ENCODE data around the gene MEF2B.
"Not testable (repeated sequence)": the region's sequence is repeated elsewhere in the genome, so short reads cannot be mapped to it uniquely, and the experiment has no call there.

Gene MEF2B

GRCh38 chr19:19149435-19149834 is 20.6 kb downstream of the MEF2B start:
- Histone ChIP-seq H3K36me3 (ENCODE audit: insufficient read depth) (no peaks in the 10 kb centered on the region), H2AFZ (ENCODE audit: low read depth) (no peak overlapping the region), H3K27ac (no peak overlapping the region), H4K20me1 (ENCODE audit: insufficient read depth) (no peaks in the 10 kb centered on the region), H3K27me3 (ENCODE audit: insufficient read depth, low read depth) (no peaks in the 10 kb centered on the region), H3K79me2 (ENCODE audit: insufficient read depth, low read depth) (no peaks in the 10 kb centered on the region), H3K4me3 (IDR thresholded peaks at IDR 0.05; ENCODE audit: insufficient read depth, low read depth, low read length) (no peak overlapping the region), H3K4me1 (ENCODE audit: low read depth, poor library complexity, severe bottlenecking) (no peaks in the 10 kb centered on the region), H3K9ac (no peak overlapping the region), H3K4me2 (no peak overlapping the region)
- no peak for TF ChIP-seq CTCF (conservative IDR thresholded peaks at IDR 0.05; ENCODE audit: low read depth, low read length)

- not testable (repeated sequence) for H3K36me3 ChIP-seq (ENCODE audit: insufficient read depth)
These were observed 21.6 kb downstream of the MEF2B start for GRCh38 chr19:19148504-19148903.

GRCh38 chr19:19147344-19147743 is 22.7 kb downstream of the MEF2B start:
- no peaks in the 10 kb centered on the region for H4K20me1 ChIP-seq (ENCODE audit: insufficient read depth)
- no peaks in the 10 kb centered on the region for H3K79me2 ChIP-seq (ENCODE audit: insufficient read depth, low read depth)
- H3K4me1 ChIP-seq (ENCODE audit: low read depth, poor library complexity, severe bottlenecking) = no peaks in the 10 kb centered on the region
- no peak overlapping the region for H3K9ac ChIP-seq
- no peaks in the 10 kb centered on the region for H3K36me3 ChIP-seq (ENCODE audit: insufficient read depth)
- H3K4me2 ChIP-seq = no peak overlapping the region
- H3K27ac ChIP-seq = no peak overlapping the region
- no peak for TF ChIP-seq CTCF (conservative IDR thresholded peaks at IDR 0.05; ENCODE audit: low read depth, low read length)
- H3K27me3 ChIP-seq (ENCODE audit: insufficient read depth, low read depth) = no peaks in the 10 kb centered on the region
- no peak overlapping the region for H2AFZ ChIP-seq (ENCODE audit: low read depth)
- H3K4me3 ChIP-seq (IDR thresholded peaks at IDR 0.05; ENCODE audit: insufficient read depth, low read depth, low read length) = no peak overlapping the region

More at GRCh38 chr19:19148504-19148903, 21.6 kb downstream of the MEF2B start:
- not testable (repeated sequence) for H3K27ac ChIP-seq; H4K20me1 ChIP-seq (ENCODE audit: insufficient read depth); H3K4me2 ChIP-seq; H3K4me3 ChIP-seq (IDR thresholded peaks at IDR 0.05; ENCODE audit: insufficient read depth, low read depth, low read length); H3K4me1 ChIP-seq (ENCODE audit: low read depth, poor library complexity, severe bottlenecking); H3K79me2 ChIP-seq (ENCODE audit: insufficient read depth, low read depth); H3K27me3 ChIP-seq (ENCODE audit: insufficient read depth, low read depth); H2AFZ ChIP-seq (ENCODE audit: low read depth); H3K9ac ChIP-seq

GRCh38 chr19:19146865-19147264 is 23.2 kb downstream of the MEF2B start:
- Histone ChIP-seq H3K4me1 (ENCODE audit: low read depth, poor library complexity, severe bottlenecking) (no peaks in the 10 kb centered on the region), H3K4me2 (no peak overlapping the region)

More at GRCh38 chr19:19146865-19147264, 23.2 kb downstream of the MEF2B start:
- H3K27me3 ChIP-seq (ENCODE audit: insufficient read depth, low read depth) = no peaks in the 10 kb centered on the region
- H3K9ac ChIP-seq = no peak overlapping the region
- no peak overlapping the region for H3K4me3 ChIP-seq (IDR thresholded peaks at IDR 0.05; ENCODE audit: insufficient read depth, low read depth, low read length)
- no peak overlapping the region for H2AFZ ChIP-seq (ENCODE audit: low read depth)
- H3K36me3 ChIP-seq (ENCODE audit: insufficient read depth) = no peaks in the 10 kb centered on the region
- H3K79me2 ChIP-seq (ENCODE audit: insufficient read depth, low read depth) = no peaks in the 10 kb centered on the region
- no peaks in the 10 kb centered on the region for H4K20me1 ChIP-seq (ENCODE audit: insufficient read depth)
- no peak overlapping the region for H3K27ac ChIP-seq
- TF ChIP-seq CTCF (conservative IDR thresholded peaks at IDR 0.05; ENCODE audit: low read depth, low read length) = no peak

Measured in KMS-11 (cell line).